MCF 10A (cell line): Measurements from ENCODE around the gene RAX2. TPM values are rescaled to one million over a fixed set of nuclear protein-coding genes. Genes with fewer than 3 reads are reported as not detected.

Source experiments
- BruUV-seq: library from RNA; stranded (reverse); fragments of 400-500 nt; replicated peaks from 2 replicates; lab custom pipeline; 2021; lab: Mats Ljungman, UMichigan
- CTCF ChIA-PET: fragments of 300-600 bp; sonication (Branson Sonifier 250); formaldehyde crosslinking; extraction: SDS; loops from one replicate; lab custom pipeline; 2021; ENCODE audit warnings: antibody characterized with exemption, inconsistent platforms; lab: Yijun Ruan, JAX
- POLR2A ChIA-PET: fragments of 300-600, 350-650 bp; sonication (Branson Sonifier 250); formaldehyde crosslinking; extraction: SDS; loops from one replicate; lab custom pipeline; 2020; ENCODE audit warnings: antibody characterized with exemption, inconsistent platforms; lab: Yijun Ruan, JAX
- DNase-seq: peaks from one replicate; pipeline ENCODE4 v3.0.0-alpha.2; 2018; ENCODE audit not compliant: unreplicated experiment
- H3K27ac Mint-ChIP-seq: one replicate; pipeline ENCODE4 v1.8.0; 2022; ENCODE audit warnings: mild to moderate bottlenecking, low read depth, mixed read lengths; ENCODE audit not compliant: unreplicated experiment
- H3K27me3 Mint-ChIP-seq: one replicate; pipeline ENCODE4 v1.8.0; 2022; ENCODE audit warnings: mixed read lengths; ENCODE audit not compliant: insufficient read depth, unreplicated experiment
- H3K36me3 Mint-ChIP-seq: one replicate; pipeline ENCODE4 v1.8.0; 2022; ENCODE audit warnings: mild to moderate bottlenecking, moderate library complexity, mixed read lengths; ENCODE audit not compliant: insufficient read depth, unreplicated experiment
- H3K4me1 Mint-ChIP-seq: one replicate; pipeline ENCODE4 v1.8.0; 2022; ENCODE audit warnings: mixed read lengths; ENCODE audit not compliant: insufficient read depth, unreplicated experiment
- H3K4me3 Mint-ChIP-seq: one replicate; pipeline ENCODE4 v1.8.0; 2022; ENCODE audit warnings: mild to moderate bottlenecking, moderate library complexity, mixed read lengths; ENCODE audit not compliant: unreplicated experiment
- H3K9me3 Mint-ChIP-seq: one replicate; pipeline ENCODE4 v1.8.0; 2022; ENCODE audit warnings: mixed read lengths; ENCODE audit not compliant: unreplicated experiment
- CTCF ChIP-seq: fragments of 200-600 bp; IDR thresholded peaks from one replicate; pipeline ENCODE4 v1.8.0; 2022; ENCODE audit warnings: antibody characterized with exemption, mild to moderate bottlenecking; ENCODE audit not compliant: unreplicated experiment
- intact Hi-C: fragments of 100-400 bp; cut with micrococcal nuclease; formaldehyde crosslinking; loops from 2 replicates; pipeline ENCODE4 v1.14.1; 2022
- total RNA-seq: library from RNA; stranded (reverse); gene quantifications from 2 replicates; pipeline ENCODE4 v1.2.3, GENCODE V29; 2022

The RAX2 gene
- total RNA-seq, 1 experiment from 2014 or later: not detected

- DNase-seq: no peak
- Mint-ChIP-seq H3K27me3 (no peaks in the 10 kb centered on the region), H3K36me3 (peaks cover 14% of the 10 kb centered on the region), H3K27ac (no peak overlapping the region), H3K4me1 (no peaks in the 10 kb centered on the region), H3K4me3 (no peak overlapping the region), H3K9me3 (no peaks in the 10 kb centered on the region)
- ChIA-PET POLR2A (no interaction called here), CTCF (no interaction called here)
- intact Hi-C loops: no loop called here
- BruUV-seq: no TSS peak
- no peak for TF ChIP-seq CTCF
These were observed 23.1 kb downstream of the RAX2 start for GRCh38 chr19:3748965-3749364.

- Mint-ChIP-seq H3K27ac (no peak overlapping the region), H3K9me3 (no peaks in the 10 kb centered on the region), H3K27me3 (no peaks in the 10 kb centered on the region), H3K4me1 (no peaks in the 10 kb centered on the region), H3K36me3 (peaks cover 2% of the 10 kb centered on the region), H3K4me3 (no peak overlapping the region)
- ChIA-PET POLR2A (no interaction called here), CTCF (interaction anchor here (0.6 to 1.0 kb wide), 2 partner anchors 36 to 207 kb away, joined by 3 read pairs; no protein-coding TSS in a partner anchor)
- TF ChIP-seq CTCF: no peak
- no peak for DNase-seq
- intact Hi-C loops: no loop called here
- no TSS peak for BruUV-seq
These were observed 25.5 kb downstream of the RAX2 start for GRCh38 chr19:3746371-3747056.

GRCh38 chr19:3745363-3746045 lies 26.5 kb downstream of the RAX2 start:
- Mint-ChIP-seq H3K4me3 (no peak overlapping the region), H3K36me3 (no peaks in the 10 kb centered on the region), H3K27me3 (no peaks in the 10 kb centered on the region), H3K27ac (no peak overlapping the region), H3K4me1 (no peaks in the 10 kb centered on the region), H3K9me3 (no peaks in the 10 kb centered on the region)
- DNase-seq: no peak
- ChIA-PET CTCF (no interaction called here), POLR2A (no interaction called here)
- no peak for TF ChIP-seq CTCF
- intact Hi-C loops: no loop called here
- no TSS peak for BruUV-seq

- no peaks in the 10 kb centered on the region for H3K27me3 Mint-ChIP-seq
- TF ChIP-seq CTCF: no peak
- H3K9me3 Mint-ChIP-seq: no peaks in the 10 kb centered on the region
- H3K4me3 Mint-ChIP-seq: no peak overlapping the region
- POLR2A ChIA-PET: no interaction called here
- intact Hi-C loops: no loop called here
- H3K4me1 Mint-ChIP-seq: no peaks in the 10 kb centered on the region
- CTCF ChIA-PET: interaction anchor here (0.6 kb wide), 1 partner anchor 33 kb away, joined by 3 read pairs; no protein-coding TSS in a partner anchor
- no peaks in the 10 kb centered on the region for H3K36me3 Mint-ChIP-seq
- no TSS peak for BruUV-seq
- peak; percentile 16 for DNase-seq
- no peak overlapping the region for H3K27ac Mint-ChIP-seq
These were observed 28.5 kb downstream of the RAX2 start for GRCh38 chr19:3743486-3743885.
